ENCODE data around the gene ZNF804A.

The ZNF804A gene

DNA sequence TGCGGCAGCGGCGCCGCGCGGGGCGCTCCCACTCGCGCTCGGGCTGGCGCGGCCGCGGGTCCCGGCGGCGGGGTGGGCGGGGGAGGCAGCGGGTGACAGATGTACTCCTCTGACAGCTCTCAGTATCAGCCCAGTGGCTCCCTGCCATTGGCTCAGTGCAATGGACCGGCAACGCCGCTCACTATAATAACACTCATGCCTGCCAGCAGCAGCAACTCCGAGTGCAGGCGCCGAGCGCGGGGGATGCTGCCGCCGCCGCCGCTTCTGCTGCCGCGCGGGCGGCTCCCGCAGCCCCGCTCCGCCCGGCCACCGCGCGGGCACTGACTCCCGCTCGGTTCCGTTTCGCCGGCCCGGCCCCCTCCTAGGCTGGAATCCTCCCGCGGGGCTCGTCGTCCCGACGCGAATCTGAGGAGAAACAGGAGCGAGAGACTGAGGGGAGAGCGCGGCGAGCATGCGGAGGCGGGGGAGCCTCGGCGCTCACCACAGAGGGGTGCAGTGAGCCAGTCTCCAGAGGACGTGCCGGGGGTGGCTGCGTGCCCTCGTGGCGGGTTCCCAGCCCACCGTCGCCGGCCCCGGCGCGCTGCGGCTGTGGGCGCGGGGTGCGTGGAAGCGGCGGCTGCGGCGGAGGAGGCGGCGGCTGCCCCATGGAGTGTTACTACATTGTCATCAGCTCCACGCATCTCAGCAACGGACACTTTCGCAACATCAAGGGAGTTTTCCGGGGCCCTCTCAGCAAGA, at the start of gene ZNF804A:
Gene ZNF804A, plus strand, starts transcription at position 214 of the 738 bp plus-strand sequence. Its CDS starts 431 bp downstream, at position 645.
- no peak for DNase-seq

DNA sequence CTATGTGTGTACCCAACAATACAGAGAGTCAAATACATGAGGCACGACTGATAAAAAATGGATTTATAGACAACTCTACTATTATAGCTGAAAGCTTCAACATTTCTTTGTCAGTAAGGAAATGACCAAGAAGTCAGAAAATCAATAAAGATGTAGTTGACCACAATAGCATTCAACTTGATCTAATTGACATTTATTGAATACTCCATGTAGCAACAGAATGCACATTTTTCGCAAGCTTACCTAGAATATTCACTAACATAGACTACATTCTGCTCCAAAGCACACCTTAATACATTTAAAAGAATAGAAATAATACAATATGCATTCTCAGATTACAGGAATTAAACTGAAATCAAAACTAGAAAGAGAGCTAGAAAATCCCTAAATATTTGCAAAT, 49.2 kb upstream of the ZNF804A start:
- DNase-seq, result no peak

DNA sequence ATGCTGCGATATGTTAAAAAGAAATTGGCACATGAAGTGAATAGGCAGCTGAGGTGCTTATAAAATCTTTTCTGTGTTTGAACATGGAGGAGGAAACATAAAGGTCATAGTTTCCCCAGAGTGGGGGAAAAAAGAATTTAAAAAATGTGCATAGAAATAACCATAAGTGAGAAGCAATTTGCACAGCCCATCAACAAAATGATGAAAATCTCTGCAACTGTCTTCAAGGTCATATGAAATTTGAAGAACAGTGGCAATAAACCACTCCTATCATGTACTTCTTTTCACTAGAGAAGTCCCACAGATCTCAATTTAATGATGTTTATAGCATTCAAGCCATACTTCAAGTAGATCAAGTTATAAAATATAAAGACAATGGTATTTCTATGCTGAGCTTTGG, 46.7 kb upstream of the ZNF804A start:
- DNase-seq, result no peak

DNA sequence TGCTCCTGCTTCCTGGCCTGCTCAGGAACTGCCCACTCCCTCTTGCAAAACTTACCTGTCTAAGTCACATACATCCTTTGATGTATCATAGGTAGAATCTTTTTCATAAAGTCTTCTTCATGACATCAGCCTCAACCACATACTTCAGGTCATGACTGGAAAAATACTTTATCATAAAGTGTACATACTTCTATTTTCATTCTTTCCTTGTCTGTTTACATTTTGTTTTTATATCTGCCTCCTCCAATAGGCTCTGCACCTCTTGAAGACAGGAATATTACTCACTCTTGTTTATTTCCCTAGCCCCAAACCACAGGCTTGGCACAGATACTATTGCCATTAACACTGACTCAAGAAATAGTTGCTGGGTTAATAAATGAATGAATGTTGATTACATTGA, 43.6 kb upstream of the ZNF804A start:
- DNase-seq, result no peak

DNA sequence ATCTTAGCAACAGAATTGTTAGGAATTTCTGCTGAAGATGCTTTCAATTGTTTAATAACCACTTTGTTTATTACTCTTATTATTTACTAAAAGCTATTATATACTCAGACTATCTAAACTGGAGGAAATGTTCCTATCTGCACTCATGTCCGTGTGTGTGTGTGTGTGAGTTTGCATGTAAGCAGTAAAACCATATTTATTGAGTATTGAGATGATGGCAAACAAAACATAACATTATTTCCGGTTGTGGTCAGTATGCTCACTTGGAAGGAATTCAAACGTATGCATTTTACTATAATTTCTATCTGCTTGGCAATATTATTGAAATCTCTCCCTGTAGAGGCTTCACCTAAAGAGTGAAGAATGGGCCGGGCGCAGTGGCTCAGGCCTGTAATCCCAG, 43.0 kb upstream of the ZNF804A start:
- no peak for DNase-seq

DNA sequence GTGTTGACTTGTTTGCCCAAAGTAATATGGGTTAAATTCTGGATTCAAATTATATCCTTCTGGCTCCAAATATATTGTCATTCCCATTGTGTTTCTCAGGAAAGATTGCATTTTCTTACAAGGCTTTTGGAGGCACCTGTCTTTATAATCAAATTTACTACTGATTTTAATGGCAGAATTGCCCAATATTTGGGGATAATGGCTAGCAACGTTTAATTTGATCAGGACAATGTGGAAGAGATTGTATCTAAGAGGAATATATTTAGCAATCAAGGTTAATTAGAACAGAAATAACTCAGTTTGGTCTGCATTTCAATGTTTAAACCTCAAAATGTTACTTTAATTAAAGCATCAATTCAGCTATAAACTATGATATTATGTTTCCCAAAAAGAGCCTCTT, 41.7 kb upstream of the ZNF804A start:
- no peak for DNase-seq

DNA sequence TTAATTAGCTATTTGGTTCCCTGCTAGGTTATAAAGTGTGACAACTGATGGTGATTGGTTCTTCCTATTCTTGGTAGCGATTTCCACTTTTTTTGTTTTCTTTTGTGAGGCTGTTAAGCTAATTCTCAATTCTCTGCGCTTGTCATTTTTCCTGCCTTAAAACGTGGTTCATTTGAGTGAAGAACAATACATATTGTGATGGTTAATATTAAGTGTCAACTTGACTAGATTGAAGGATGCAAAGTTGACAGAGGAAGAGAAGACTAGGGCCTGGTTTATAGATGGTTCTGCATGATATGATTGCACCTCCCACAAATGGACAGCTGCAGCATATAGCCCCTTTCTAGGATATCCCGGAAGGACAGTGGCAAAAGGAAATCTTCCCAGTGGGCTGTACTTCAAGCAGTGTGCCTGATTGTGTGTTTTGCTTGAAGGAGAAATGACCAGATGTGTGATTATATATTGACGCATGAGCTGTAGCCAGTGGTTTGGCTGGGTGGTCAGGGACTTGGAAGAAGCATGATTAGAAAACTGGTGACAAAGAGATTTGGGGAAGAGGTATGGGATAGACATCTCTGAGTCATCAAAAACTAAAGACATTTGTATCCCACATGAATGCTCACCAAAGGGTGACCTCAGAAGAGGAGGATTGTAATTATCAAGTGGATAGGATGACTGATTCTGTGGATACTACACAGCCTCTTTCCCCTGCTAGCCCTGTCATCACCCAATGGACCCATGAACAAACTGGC, 39.4 kb upstream of the ZNF804A start:
- no peak for DNase-seq

DNA sequence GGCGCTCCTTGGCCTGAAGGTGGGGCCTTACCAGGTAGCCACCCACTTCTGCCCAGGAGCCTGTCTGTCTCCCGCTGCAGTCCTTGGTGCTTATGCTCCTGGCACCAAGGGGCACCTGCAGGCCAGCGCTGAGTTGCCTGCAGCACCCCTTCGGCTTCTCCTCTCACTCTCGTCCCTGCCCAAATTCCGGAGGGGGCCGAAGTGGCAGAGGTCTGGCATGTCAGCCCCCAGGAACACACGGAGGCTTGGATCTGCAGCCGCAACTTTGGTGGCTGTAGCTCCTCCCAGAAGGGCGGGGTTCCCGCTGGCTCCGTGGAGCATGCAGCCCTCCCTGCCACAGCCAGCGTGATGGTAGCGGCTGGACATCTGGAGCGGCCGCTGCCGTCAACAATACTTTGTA, 37.7 kb upstream of the ZNF804A start:
- DNase-seq, result no peak

DNA sequence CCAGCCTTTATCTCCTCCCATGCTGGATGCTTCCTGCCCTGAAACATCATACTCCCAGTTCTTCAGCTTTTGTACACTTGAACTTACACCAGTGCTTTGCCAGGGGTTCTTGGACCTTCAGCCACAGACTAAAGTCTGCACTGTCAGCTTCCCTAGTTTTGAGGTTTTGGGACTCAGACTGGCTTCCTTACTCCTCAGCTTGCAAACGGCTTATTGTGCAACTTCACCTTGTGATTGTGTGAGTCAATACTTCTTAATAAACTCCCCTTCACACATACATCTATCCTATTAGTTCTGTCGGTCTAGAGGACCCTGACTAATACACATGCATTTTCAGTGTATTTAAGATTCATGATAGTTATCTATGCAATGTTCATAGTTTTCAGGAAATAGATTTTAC, 35.8 kb upstream of the ZNF804A start:
- no peak for DNase-seq

DNA sequence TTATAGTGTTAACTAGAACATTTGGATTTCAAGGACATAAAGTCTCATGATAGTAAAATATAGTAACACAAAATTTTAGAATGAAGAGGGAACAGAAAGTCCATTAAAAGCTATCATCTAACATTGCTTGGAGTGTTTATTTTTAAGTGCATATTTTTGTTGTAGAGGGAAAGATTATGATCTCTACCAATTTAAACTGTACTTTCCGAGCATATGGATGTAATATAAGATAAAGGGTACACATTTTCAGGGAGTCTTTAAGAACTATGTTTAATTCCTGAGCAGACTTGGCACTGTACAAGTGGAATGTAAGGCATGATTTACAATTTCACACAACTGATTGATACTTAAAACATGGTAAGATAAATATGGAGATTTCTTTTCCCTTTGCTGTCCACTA, 34.2 kb upstream of the ZNF804A start:
- no peak for DNase-seq

DNA sequence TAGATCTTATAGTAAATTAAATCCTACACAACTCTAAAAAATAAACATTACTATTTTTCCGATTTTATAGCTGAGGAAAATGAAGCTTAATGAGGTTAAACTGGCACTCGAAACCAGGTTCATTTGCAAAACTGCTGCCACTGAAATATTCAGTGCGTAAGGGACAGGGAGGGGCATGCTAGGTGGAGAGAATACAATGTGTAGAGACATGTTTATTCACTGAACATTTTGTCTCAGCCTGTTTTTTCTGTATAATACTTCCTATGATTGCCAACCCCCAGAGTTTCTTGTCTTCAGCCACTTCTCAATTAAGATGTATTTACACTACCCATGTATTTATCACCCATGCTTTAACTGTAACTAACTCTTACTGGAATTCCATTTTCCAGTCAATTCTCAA, 31.6 kb upstream of the ZNF804A start:
- DNase-seq, result no peak

DNA sequence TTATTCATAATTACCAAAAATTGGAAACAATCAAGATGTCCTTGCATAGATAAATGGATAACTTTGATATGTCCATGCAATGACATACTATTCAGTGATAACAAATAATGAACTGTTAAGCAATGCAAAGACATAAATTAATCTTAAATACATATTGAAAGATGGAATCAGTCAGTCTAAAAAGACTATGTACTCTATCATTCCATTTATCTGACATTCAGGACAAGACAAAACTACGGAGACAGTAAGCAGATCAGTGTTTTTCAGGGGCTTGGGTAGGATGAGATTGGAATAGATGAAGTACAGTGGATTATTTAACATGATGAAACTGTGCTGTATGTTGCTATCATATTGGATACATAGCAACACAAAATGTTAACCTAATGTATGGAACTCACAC, 21.3 kb upstream of the ZNF804A start:
- DNase-seq, result no peak

DNA sequence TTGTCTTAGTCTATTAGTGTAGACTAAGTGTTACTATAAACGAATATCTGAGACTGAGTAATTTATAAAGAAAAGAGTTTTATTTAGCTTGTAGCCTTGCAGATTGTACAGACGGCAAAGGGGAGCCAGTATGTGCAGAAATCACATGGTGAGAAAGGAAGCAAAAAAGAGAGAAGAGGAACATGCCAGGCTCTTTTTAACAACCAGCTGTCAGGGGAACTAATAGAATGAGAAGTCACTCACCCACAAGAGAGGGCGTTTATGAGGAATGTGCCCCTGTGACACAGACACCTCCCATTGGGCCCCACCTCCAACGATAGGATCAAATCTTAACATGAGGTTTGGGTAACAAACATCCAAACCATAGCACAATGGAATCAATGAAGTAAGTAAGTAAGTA, 20.6 kb upstream of the ZNF804A start:
- no peak for DNase-seq

DNA sequence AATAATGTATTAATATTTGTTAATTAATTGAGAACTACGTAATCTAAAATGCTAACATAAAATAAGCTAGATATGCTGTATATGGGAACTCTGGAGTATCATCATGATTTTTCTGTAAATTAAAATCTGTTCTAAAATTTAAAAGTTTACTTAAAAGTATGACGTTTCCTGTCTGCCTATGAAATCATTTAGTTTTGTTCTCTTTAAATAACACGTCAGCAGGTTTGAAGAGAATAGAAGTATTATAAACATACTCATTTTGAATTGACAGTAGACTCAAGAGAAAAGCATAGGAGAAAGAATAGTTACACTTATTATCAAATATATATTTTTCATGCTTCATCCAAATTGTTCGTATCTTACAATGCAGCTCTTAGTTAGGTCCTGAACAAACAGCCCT, 19.1 kb upstream of the ZNF804A start:
- no peak for DNase-seq

DNA sequence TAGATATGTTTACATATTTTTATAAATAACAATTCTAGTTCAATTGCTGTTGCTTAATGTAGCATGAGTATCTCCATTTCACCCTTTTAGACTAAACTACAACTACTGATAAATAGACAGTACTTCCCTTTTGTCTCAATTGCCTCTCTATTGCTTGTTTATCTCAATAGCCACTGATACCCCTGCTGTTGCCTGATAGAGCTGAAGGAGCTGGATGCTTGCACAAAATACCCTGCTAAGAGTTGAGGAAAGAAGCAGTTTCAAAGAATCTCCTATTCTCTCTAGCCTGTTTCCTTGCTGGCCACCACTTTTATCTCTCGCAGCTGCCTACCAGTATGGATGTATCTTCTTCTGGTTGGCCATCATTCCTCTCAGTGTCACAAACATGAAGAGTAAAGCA, 16.9 kb upstream of the ZNF804A start:
- DNase-seq, result no peak

DNA sequence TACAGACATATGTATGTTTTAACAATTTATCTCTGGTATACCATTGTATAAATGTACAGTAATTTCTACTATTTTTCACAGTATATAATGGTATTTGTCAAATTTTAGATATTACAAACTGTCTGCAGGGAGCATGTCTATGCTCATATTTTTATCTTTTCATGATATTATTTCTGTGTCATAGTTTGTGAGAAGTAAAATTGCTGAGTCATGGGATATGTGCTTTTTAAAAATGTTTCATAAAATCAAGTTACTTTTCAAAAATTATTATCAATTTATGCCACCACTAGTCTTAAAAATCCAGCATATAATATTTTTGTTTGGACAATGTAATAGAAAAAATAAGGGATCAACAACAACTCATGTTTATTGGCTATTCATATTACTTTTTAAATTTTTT, 9.1 kb upstream of the ZNF804A start:
- no peak for DNase-seq

DNA sequence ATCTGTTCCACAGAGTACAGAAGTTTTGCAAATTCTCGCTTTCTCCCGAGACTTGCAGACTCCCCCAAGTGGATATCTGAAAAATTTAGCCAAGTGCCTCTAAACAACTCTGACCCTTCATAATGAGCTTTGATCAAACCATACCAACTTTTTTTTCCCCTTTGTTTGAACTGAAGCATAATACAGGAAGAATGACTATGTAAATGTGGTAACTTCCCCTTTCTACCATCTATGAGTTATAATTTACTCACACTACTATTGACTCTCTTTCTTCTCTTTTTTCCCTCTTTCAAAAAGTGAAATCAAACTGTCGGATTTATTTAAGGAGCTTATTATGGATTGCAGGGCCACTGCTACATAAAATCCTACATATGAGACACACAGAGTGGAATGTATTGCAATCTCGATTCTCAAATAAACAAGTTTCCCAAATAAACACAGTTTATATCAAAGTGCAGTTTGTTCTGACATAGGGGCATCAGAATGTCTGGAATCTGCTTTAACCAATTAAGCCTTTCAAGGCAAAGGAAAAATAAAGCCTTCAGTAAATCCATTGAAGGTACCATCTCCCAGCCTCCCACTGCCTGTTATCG, 1.4 kb upstream of the ZNF804A start:
- no peak for DNase-seq

DNA sequence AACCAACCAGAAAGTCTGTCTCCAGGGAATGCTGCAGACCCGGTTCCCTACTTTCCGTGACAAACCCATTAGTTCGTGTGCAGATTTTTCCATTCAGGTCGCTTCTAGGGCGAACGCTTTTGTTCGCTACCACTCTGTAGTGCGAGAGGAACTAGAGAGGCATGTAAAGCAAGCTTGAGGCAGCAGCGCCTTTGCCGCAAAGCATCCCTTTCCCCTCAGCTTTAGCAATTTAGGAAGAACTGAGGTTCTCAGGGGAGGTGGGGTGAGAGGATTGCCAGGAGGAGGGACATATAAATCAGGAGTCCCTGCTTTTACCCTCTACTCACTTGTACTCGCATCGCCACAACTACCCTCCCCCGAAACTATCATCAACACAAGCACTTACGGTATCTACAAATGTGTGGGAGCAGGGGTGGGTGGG, 748 bp upstream of the ZNF804A start:
- DNase-seq, result no peak

DNA sequence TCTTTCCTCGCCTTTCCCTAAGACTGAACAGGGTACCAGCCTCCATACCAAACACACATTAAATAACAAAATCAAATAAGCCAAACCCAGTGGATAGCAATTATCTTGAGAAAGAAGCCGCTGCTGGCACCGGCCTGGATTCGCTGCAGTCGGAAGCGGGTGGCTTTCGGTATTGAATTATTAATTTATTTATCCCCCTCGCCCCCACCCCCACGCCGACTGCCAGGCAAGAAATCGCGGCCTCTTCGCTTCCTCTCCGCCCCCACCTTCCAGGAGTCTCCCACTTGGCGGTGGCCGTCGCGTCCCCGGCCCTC, 370 bp upstream of the ZNF804A start:
- no peak for DNase-seq

DNA sequence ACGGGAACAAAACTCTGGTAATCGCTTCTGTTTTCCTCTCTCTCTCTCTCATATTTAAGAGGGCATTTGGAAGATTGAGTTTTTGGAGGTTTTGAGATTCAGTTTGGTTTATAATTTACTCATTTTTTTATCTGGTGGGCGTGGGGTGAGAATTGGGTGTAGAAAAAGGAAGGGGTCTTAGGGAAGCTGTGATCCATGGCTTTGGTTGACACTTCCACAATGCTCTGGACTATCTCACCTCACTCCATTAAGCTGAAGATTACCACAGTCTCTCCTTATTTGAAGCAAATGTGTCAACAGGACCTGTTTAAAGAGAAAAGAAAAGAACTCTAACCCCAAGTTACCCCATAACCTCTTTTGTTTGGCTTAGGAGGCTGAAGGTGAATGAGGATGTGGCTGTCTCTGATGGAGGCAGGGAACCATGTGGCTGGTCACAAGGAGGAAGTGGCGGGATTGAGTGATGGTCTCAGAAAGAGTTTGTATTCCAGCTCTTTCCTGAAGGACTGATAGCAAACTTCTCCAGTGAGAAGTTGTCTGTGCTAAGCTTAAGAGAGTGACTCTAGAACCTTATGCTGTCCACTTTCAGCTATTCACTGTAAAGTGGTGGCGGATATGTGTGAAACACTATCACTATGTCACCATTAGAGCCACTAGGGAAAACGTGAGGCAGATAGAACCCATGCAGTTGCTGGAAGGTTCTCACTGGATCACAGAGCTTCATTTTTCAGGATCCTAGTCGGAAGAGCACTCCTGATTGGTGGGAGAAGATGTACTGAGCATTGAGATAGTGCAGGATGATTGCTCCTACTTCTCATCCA, 934 bp downstream of the ZNF804A start:
- no peak for DNase-seq

DNA sequence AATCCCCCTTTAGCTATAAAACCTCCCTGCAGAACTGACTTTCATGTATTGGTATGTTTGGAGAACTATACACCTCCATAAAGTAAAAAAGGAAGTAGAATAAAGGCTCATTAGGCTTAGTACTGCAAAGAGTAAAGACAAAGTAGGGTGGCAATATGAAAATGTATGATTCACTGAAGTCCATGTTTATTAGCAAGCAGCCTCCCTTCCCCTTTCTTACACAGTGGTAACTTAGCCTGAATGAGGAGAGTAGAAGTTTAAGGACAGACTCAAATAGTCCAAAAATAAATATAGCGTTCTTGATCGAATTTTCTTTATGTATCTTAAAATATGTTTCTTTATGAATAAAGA, 1.5 kb downstream of the ZNF804A start:
- no peak for DNase-seq

DNA sequence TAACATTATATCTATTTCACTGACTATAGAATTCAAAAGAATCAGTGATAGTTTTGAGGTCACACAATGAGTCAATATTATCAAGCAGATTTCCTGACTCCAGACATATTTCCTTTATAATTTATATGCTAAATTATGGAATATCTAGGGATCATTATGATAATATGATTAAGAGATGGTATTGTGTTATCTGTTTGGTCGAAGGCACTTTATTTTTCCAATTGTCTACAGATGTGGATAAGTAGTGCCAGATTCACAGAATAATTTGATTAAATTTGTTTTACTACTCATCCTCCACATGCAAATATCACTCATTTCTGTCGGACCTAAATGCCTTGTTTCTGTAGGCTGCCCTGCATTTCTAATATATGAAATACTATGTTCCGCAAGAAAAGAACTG, 4.4 kb downstream of the ZNF804A start:
- no peak for DNase-seq

DNA sequence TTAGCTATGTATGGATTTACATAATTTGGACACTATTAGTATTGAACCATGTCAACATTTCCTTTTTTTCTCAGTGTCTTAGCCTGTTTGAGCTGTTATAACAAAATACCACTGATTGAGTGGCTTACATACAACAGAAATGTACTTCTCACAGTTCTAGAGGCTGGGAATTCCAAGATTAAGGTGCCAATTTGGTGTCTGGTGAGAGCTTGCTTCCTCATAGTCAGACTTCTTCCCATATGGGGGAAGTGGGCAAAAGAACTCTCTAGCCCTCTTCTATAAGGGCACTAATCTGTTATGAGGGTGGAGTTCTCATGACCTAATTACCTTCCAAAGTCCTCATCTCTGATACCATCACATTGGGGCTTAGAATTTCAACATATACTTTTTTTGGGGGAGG, 12.6 kb downstream of the ZNF804A start:
- no peak for DNase-seq

All from stimulated activated CD4-positive, alpha-beta T cell treated with anti-CD3 and anti-CD28 coated beads, Interleukin-12 subunit alpha, Interleukin-12 subunit beta, amount 100 ng/mL, for 4 hours (primary cell).